Left cardiac atrium (tissue), 4 donors: ENCODE results near the gene C1orf210. TPM values are rescaled to one million over a fixed set of nuclear protein-coding genes. Genes with fewer than 3 reads are reported as not detected.

Source experiments
- ATAC-seq, 2 donors: fragments of 200-7000 bp; cut with Tn5 transposase; one replicate each; pipeline ENCODE4 v1.9.1; 2020; ENCODE audit warnings: mild to moderate bottlenecking in 2 of 2, moderate library complexity in 2 of 2
- DNase-seq: peaks from one replicate; pipeline ENCODE4 v3.0.0-alpha.2; 2020
- intact Hi-C, 2 donors: fragments of 100-400 bp; cut with DNase I; formaldehyde crosslinking; loops; one replicate each; pipeline versions ENCODE4 v1.14.1 to v1.15.1; 2022 to 2023
- total RNA-seq, 2 donors: library from RNA; stranded (reverse); fragmentation: NEBNext Ultra II Directional; extraction: Animal tissue kit (Norgen Biotek cat#: 25700); gene quantifications; one replicate each; pipeline ENCODE4 v1.2.1, GENCODE V29; 2021
- donor health status: DM: no; HTN: yes; CAD: no.
- donor health status: DM: no; HTN: yes; CAD: no; lungs with severe emphysema.
- donor health status: DM: yes; HTN: yes; CAD: no.
- donor health status: Dilated cardiomyopathy.

The C1orf210 gene
- total RNA-seq, 2 donors from 2014 or later, result not detected

- DNase-seq (peak; percentile 54), ATAC-seq (peak; percentile 46 to 67)
- intact Hi-C loops, result loop anchor here in 1 of 2 donors (5.0 kb wide), 1 partner anchor 63 kb away; no protein-coding TSS in a partner anchor
Measured at GRCh38 chr1:43300378-43301094, 15.2 kb upstream of the C1orf210 start, which contains the start of gene TIE1. Gene TIE1, plus strand, starts transcription at chr1:43300982. Its CDS starts 90 bp downstream, at chr1:43301072.

GRCh38 chr1:43299101-43299500, 13.7 kb upstream of the C1orf210 start:
- intact Hi-C loops, result no loop called here
- no peak for ATAC-seq
- no peak for DNase-seq

GRCh38 chr1:43298055-43298454, 12.7 kb upstream of the C1orf210 start:
- DNase-seq, result no peak
- no peak for ATAC-seq
- intact Hi-C loops, result no loop called here

- DNase-seq (no peak), ATAC-seq (no peak)
- intact Hi-C loops, result no loop called here
Measured at GRCh38 chr1:43296207-43296606, 10.8 kb upstream of the C1orf210 start.

DNA sequence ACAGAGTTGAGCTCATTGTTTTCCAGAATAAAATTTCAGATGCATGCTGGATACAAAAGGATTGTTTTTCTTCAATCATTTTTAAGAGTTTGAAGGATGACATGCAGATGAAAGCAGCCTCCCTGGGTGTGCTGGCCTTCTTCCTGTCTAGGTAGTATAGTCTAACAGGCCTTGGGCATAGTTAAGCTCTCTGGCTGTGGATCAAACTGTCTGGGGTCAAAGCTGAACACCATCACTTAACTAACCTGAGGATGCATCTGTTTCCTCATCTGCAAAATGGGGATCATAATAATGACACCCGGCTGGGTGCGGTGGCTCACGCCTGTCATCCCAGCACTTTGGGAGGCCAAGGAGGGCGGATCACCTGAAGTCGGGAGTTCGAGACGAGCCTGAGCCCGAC, 9.4 kb upstream of the C1orf210 start:
- intact Hi-C loops, result no loop called here

GRCh38 chr1:43293896-43294760, 8.7 kb upstream of the C1orf210 start:
- intact Hi-C loops, result no loop called here
- ATAC-seq (peak in 1 of 2 donors; percentile 45), DNase-seq (no peak)

More for the DNA sequence above, 9.4 kb upstream of the C1orf210 start:
- ATAC-seq (no peak), DNase-seq (no peak)

GRCh38 chr1:43293176-43293575, 7.8 kb upstream of the C1orf210 start:
- intact Hi-C loops, result no loop called here
- ATAC-seq (no peak), DNase-seq (no peak)

DNA sequence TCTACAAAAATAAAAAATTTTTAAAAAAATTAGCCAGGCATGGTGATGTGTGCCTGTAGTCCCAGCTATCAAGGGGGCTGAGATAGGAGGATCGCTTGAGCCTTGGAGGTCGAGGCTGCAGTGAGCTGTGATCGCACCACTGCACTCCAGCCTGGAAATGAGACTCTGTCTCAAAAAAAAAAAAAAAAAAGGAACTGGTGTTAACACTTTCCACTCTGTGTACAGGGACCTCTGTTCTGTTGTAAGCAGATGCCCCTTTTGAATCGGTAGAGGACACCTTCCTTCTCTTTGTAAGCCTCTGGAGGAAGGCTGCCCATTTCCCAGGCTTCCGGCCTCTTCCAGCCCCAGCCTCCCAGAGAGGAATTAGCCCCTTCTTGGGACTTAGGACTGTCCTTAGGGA, 7.3 kb upstream of the C1orf210 start:
- DNase-seq (no peak), ATAC-seq (no peak)
- intact Hi-C loops, result no loop called here

DNA sequence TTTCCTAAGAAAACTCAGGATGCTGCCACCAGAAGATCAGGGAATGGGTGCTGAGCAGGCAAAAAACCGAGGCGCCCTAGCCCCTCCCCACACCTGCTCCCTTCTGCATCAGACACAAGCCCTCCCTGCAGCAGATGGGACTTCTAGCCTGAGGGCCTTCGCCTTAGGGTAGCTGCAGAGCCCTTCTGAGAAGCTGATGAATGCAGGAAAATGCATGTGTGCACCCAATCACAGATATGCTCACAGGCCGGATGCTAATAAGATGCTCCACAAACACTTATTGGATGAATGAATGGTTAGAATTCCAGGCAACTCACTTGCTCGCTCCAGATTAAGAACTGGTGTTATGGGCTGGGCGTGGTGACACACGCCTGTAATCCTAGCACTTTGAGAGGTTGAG, 6.8 kb upstream of the C1orf210 start:
- intact Hi-C loops, result no loop called here
- ATAC-seq, result no peak
- no peak for DNase-seq

DNA sequence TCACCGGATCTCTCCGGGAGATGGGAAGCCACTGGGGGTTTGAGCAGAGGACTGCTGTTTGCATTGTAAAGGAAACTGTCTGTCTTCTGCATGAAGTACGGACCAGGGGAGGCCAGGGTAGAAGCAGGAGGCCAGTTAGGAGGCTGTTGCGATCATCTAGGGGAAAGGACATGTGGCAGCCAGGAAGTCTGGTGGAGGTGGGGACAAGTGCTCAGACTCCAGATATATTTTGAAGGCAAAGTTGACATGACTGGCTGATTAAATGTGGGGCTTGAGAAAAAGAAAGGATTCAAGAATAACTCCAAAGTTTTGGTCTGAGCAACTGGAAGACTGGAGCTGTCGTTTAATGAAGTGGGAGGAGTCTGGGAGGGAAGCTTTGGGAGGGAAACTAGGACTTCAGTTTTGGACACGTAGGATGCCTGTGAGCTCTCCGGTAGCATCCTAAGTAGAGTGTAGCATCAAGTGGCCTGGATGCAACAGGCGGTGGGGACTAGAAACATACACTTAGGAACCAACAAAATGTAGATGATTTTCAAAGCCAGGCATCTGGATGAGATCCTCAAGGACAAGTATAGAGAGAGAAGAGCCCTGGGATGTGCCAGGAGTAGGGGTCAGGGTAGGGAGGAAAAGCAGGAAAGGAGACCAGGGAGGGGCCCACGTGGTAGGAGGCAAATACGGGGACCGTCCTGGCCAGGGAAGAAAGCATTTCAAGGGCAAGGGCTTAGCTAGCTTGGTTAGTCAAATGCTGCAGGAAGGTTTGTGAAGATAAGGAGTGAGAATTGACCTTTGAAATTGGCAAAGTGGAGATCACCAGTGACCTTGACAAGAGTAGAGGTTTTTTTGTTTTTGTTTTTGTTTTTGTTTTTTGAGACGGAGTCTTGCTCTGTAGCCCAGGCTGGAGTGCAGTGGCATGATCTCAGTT, 3.7 kb upstream of the C1orf210 start:
- intact Hi-C loops, result no loop called here
- no peak for ATAC-seq
- DNase-seq, result no peak

DNA sequence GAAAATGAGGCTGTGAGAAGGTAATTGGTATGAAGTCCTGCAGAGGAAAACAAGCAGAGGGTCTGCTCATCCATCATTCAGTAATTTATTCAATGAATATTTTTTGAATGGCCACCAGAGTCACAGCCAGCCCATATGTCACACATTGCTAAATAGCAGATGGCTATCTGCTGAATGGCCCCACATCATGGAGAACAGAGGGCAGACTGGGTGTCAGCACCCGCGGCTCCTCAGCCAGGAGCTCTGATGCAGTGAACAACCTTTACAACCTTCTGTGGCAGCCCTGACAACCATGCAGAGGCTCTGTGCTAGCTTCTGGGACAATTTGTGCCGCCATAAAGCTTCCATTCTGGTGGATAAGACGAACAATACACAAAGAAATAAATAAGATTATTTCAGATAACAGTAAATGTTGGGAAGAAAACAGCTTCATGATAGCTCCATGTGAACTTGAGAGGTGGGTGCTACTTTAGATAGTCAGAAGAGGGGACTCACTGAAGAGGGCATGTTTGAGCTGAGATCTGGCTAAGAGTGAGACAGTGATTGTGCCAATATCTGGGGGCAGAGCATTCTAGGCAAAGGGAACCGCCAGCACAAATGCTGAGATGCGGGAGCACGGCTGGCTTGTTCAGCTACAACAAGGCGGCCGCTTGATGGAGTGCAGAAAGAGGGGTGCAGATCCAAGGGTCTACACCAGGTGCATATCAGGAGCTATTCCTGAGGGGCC, 2.8 kb upstream of the C1orf210 start:
- peak; percentile 7 for DNase-seq
- intact Hi-C loops, result no loop called here
- ATAC-seq, result no peak

DNA sequence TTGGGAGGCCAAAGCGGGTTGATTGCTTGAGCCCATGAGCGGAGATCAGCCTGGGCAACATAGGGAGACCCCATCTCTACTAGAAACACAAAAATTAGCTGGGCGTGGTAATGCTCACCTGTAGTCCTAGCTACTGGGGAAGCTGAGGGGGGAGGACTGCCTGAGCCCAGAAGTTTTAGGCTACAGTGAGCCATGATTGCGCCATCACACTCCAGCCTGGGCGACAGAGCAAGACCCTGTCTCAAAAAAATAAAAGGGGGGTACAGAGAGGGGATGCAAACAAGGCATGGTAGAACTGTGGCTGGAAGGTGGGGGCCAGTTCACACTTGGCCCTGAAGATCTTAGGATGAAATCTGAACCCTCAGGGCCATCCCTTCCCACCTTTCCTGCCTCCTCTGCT, 1.2 kb upstream of the C1orf210 start:
- DNase-seq (no peak), ATAC-seq (no peak)
- intact Hi-C loops, result no loop called here

DNA sequence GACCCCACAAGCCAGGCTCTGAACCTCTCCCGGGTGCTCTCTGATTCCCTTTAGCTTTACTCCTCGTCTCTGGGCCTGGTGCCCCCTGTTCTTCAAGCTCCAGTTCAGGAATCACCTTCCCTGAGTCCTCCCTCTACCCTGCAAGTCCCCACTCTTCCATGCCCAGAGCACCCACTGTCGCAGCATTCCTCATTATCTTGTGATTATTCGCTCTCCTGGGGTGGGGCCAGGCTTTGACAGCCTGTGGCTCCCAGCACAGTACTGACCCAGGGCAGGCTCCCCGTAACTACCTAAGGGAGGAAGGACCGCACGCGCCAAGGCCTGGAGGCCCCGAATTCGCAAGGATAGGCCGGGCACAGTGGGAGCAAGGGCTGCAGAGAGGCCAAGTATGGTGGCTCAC, 734 bp upstream of the C1orf210 start:
- DNase-seq (no peak), ATAC-seq (no peak)
- intact Hi-C loops, result no loop called here

DNA sequence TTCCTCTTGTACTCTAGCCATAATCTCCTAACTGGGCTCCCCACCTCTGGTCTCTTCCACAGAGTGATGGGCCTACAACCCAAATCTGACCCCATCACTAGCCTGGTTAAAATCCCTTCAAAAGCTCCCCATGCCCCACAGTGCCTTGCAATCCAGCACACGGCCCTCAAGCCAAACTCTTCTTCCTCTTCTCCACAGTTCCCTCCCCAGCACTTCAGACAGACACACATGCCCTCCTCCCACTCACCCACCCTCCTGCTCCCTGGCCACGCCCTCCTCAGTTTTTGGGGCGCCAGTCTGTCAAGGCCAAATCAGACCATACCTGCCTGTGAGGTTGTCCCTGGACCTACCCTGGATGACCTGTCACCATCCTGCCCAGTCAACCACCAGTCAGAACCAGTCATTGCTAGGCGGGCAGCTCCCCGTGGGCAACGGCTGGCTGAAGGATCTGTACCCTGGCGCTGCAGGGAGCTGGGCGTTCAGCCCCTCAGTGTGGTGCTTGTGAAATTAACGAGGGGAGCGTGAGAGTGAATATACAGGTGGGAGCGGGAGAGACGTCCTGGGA, 753 bp downstream of the C1orf210 start:
- no peak for ATAC-seq
- intact Hi-C loops, result no loop called here
- no peak for DNase-seq

- DNase-seq, result no peak
- intact Hi-C loops, result no loop called here
- no peak for ATAC-seq
Measured at GRCh38 chr1:43284065-43284464, 1.3 kb downstream of the C1orf210 start.

GRCh38 chr1:43282220-43283195, 2.9 kb downstream of the C1orf210 start:
- intact Hi-C loops, result no loop called here
- DNase-seq, result no peak
- no peak for ATAC-seq

GRCh38 chr1:43280692-43281091, 4.7 kb downstream of the C1orf210 start:
- intact Hi-C loops, result no loop called here
- ATAC-seq (no peak), DNase-seq (no peak)
